ENCODE measurements around the gene BRI3.

BRI3 gene

GRCh38 chr7:98287486-98287959 lies 6.0 kb downstream of the BRI3 start:
- no peak for DNase-seq (ENCODE audit: low read depth)

GRCh38 chr7:98288064-98288823 lies 6.8 kb downstream of the BRI3 start:
- no peak for DNase-seq (ENCODE audit: low read depth)

- no peak for DNase-seq (ENCODE audit: low read depth)
These were observed 7.9 kb downstream of the BRI3 start for GRCh38 chr7:98289333-98289875.

GRCh38 chr7:98291717-98292116 lies 10.2 kb downstream of the BRI3 start:
- DNase-seq (ENCODE audit: low read depth) = no peak

GRCh38 chr7:98293265-98293664 lies 11.8 kb downstream of the BRI3 start:
- DNase-seq (ENCODE audit: low read depth) = no peak

- no peak for DNase-seq (ENCODE audit: low read depth)
These were observed 12.3 kb downstream of the BRI3 start for GRCh38 chr7:98293746-98294145.

GRCh38 chr7:98294326-98294725 lies 12.8 kb downstream of the BRI3 start:
- no peak for DNase-seq (ENCODE audit: low read depth)

GRCh38 chr7:98294798-98295382 lies 13.4 kb downstream of the BRI3 start:
- DNase-seq (ENCODE audit: low read depth) = no peak

GRCh38 chr7:98295467-98296192 lies 14.1 kb downstream of the BRI3 start:
- DNase-seq (ENCODE audit: low read depth) = no peak

- no peak for DNase-seq (ENCODE audit: low read depth)
These were observed 15.3 kb downstream of the BRI3 start for GRCh38 chr7:98296833-98297232.

- DNase-seq (ENCODE audit: low read depth) = no peak
These were observed 16.3 kb downstream of the BRI3 start for GRCh38 chr7:98297626-98298286.

GRCh38 chr7:98300595-98301372 lies 19.3 kb downstream of the BRI3 start:
- no peak for DNase-seq (ENCODE audit: low read depth)

- DNase-seq (ENCODE audit: low read depth) = no peak
These were observed 20.4 kb downstream of the BRI3 start for GRCh38 chr7:98301693-98302470.

- DNase-seq (ENCODE audit: low read depth) = no peak
These were observed 21.8 kb downstream of the BRI3 start for GRCh38 chr7:98303176-98303865.

GRCh38 chr7:98303906-98304305 lies 22.4 kb downstream of the BRI3 start:
- no peak for DNase-seq (ENCODE audit: low read depth)

GRCh38 chr7:98305951-98306535 lies 24.6 kb downstream of the BRI3 start:
- DNase-seq (ENCODE audit: low read depth) = no peak

GRCh38 chr7:98307971-98308466 lies 26.5 kb downstream of the BRI3 start:
- no peak for DNase-seq (ENCODE audit: low read depth)

- no peak for DNase-seq (ENCODE audit: low read depth)
These were observed 28.1 kb downstream of the BRI3 start for GRCh38 chr7:98309566-98309965.

- no peak for DNase-seq (ENCODE audit: low read depth)
These were observed 30.7 kb downstream of the BRI3 start for GRCh38 chr7:98312201-98312600.
